NB4 (cell line): ENCODE data around the gene HOXA13.

Experiments used
- DNase-seq: peaks from one replicate; pipeline ENCODE4 v3.0.0; 2010; ENCODE audit warnings: low read depth
- H3K4me3 ChIP-seq: one replicate; pipeline ENCODE4 v1.5.1; 2011; ENCODE audit warnings: mild to moderate bottlenecking, low read depth, low read length, moderate library complexity
- CTCF ChIP-seq: IDR thresholded peaks from one replicate; pipeline ENCODE4 v1.5.1; 2012; ENCODE audit warnings: low read depth, low read length
- MAX ChIP-seq: IDR thresholded peaks from 2 replicates; pipeline ENCODE4 v1.6.1; 2011; ENCODE audit warnings: low read depth, low read length
- MYC ChIP-seq: IDR thresholded peaks from 2 replicates; pipeline ENCODE4 v1.6.1; 2011; ENCODE audit warnings: low read depth, low read length
- POLR2A ChIP-seq: IDR thresholded peaks from 2 replicates; pipeline ENCODE4 v1.6.1; 2011; ENCODE audit warnings: mild to moderate bottlenecking; ENCODE audit not compliant: insufficient read length; ENCODE audit errors: extremely low read depth

HOXA13 gene

GRCh38 chr7:27145914-27146412 lies 53.9 kb downstream of the HOXA13 start:
- DNase-seq = no peak
- no peak overlapping the region for H3K4me3 ChIP-seq
- no peak for TF ChIP-seq POLR2A
- no peak for TF ChIP-seq CTCF
- TF ChIP-seq MYC = no peak
- no peak for TF ChIP-seq MAX

- no peak for DNase-seq
- H3K4me3 ChIP-seq = no peak overlapping the region
- TF ChIP-seq POLR2A (no peak), MYC (no peak), CTCF (no peak)
Measured at GRCh38 chr7:27145165-27145913, 54.6 kb downstream of the HOXA13 start.

GRCh38 chr7:27144781-27145164 lies 55.1 kb downstream of the HOXA13 start:
- TF ChIP-seq MYC = no peak
- TF ChIP-seq MAX = no peak
- TF ChIP-seq POLR2A = no peak
- no peak for TF ChIP-seq CTCF
- H3K4me3 ChIP-seq = no peak overlapping the region
- no peak for DNase-seq
